ENCODE measurements around the gene SHOC2. TPM values are rescaled to one million over a fixed set of nuclear protein-coding genes. Genes with fewer than 3 reads are reported as not detected.

The SHOC2 gene
- polyA plus RNA-seq, 3 donors from 2014 or later, result 52.6 to 68.8 (median 52.8) TPM

GRCh38 chr10:110967645-110968044 is 48.2 kb downstream of the SHOC2 start:
- Mint-ChIP-seq H3K27me3 (ENCODE audit: low read depth in 3 of 3) (no peaks in the 10 kb centered on the region), H3K9me3 (no peaks in the 10 kb centered on the region), H3K36me3 (peaks cover 0 to 6% (median 5%) of the 10 kb centered on the region in 3 donors), H3K4me1 (peaks cover 52 to 87% of the 10 kb centered on the region in 2 donors), H3K27ac (no peak overlapping the region), H3K4me3 (no peak overlapping the region)
- no peak for DNase-seq

- no peaks in the 10 kb centered on the region for H3K27me3 Mint-ChIP-seq (ENCODE audit: low read depth in 3 of 3)
- H3K27ac Mint-ChIP-seq, result peak overlapping the region in 1 of 6 donors; percentile 8
- no peak overlapping the region for H3K4me3 Mint-ChIP-seq
- no peaks in the 10 kb centered on the region for H3K9me3 Mint-ChIP-seq
- H3K4me1 Mint-ChIP-seq, result peaks cover 51 to 87% of the 10 kb centered on the region in 2 donors
- no peak for DNase-seq
- H3K36me3 Mint-ChIP-seq, result peaks cover 0 to 4% (median 3%) of the 10 kb centered on the region in 3 donors
These were observed 49.8 kb downstream of the SHOC2 start for GRCh38 chr10:110969183-110969582.

GRCh38 chr10:110971638-110972037 is 52.2 kb downstream of the SHOC2 start:
- no peak overlapping the region for H3K27ac Mint-ChIP-seq
- H3K27me3 Mint-ChIP-seq (ENCODE audit: low read depth in 3 of 3), result no peaks in the 10 kb centered on the region
- H3K9me3 Mint-ChIP-seq, result no peaks in the 10 kb centered on the region
- H3K4me1 Mint-ChIP-seq, result peaks cover 51 to 67% of the 10 kb centered on the region in 2 donors
- peak overlapping the region in 1 of 5 donors; percentile 14 for H3K4me3 Mint-ChIP-seq
- peaks cover 0 to 3% (median 0%) of the 10 kb centered on the region in 3 donors for H3K36me3 Mint-ChIP-seq
- DNase-seq, result no peak

GRCh38 chr10:110972231-110973134 is 53.1 kb downstream of the SHOC2 start:
- Mint-ChIP-seq H3K9me3 (no peaks in the 10 kb centered on the region), H3K27me3 (ENCODE audit: low read depth in 3 of 3) (no peaks in the 10 kb centered on the region), H3K27ac (peak overlapping the region in 1 of 6 donors; percentile 66), H3K36me3 (peaks cover 0 to 4% (median 0%) of the 10 kb centered on the region in 3 donors), H3K4me3 (no peak overlapping the region), H3K4me1 (peaks cover 50 to 67% of the 10 kb centered on the region in 2 donors)
- no peak for DNase-seq

DNA sequence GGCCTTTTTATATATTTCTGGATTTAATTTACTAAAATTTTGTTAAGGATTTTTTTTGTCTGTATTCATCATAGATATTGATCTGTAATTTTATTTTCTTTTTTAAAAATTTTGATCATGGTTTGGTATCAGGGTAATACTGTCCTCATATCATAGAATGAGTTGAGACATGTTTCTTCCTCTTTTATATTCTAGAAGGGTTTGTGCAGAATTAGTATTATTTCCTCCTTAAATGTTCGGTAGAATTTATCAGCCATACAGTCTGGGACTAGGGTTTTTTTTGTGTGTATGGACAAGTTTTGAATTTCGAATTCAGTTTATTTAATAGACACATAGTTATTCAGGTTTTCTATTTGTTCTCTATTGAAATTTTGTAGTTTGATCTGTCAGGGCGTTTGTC is 54.0 kb downstream of the SHOC2 start:
- peaks cover 0 to 4% (median 0%) of the 10 kb centered on the region in 3 donors for H3K36me3 Mint-ChIP-seq
- no peak for DNase-seq
- peak overlapping the region in 1 of 6 donors; percentile 4 for H3K27ac Mint-ChIP-seq
- H3K4me1 Mint-ChIP-seq, result peaks cover 53 to 68% of the 10 kb centered on the region in 2 donors
- H3K27me3 Mint-ChIP-seq (ENCODE audit: low read depth in 3 of 3), result no peaks in the 10 kb centered on the region
- H3K4me3 Mint-ChIP-seq, result no peak overlapping the region
- H3K9me3 Mint-ChIP-seq, result no peaks in the 10 kb centered on the region

GRCh38 chr10:110976577-110976976 is 57.2 kb downstream of the SHOC2 start:
- Mint-ChIP-seq H3K27me3 (ENCODE audit: low read depth in 3 of 3) (peaks cover 0 to 2% (median 2%) of the 10 kb centered on the region in 3 donors), H3K4me3 (no peak overlapping the region), H3K36me3 (peaks cover 0 to 7% (median 4%) of the 10 kb centered on the region in 3 donors), H3K4me1 (peaks cover 61 to 75% of the 10 kb centered on the region in 2 donors), H3K9me3 (no peaks in the 10 kb centered on the region), H3K27ac (no peak overlapping the region)
- DNase-seq, result no peak

DNA sequence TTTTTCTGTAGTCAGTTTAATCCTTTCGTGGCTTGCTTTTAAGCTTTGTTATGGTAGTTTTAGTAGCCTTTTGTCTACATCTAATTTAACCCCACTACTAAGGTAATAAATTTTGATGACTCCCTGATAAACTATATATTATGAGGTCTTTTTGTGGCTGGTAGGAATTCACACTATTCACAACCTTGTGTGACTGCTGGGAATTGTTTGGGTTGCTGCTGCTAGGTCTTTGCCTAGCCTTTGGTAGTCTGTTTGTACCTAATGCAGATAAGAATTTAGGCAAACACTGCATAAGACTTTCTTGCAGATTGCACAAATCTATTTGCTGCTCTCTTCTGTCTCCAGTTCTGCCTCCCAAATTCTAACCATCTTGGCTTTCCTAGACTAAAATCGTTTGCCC is 58.3 kb downstream of the SHOC2 start:
- no peak for DNase-seq
- peaks cover 0 to 7% (median 4%) of the 10 kb centered on the region in 3 donors for H3K36me3 Mint-ChIP-seq
- H3K27ac Mint-ChIP-seq, result no peak overlapping the region
- H3K4me3 Mint-ChIP-seq, result no peak overlapping the region
- no peaks in the 10 kb centered on the region for H3K9me3 Mint-ChIP-seq
- H3K4me1 Mint-ChIP-seq, result peaks cover 56 to 69% of the 10 kb centered on the region in 2 donors
- H3K27me3 Mint-ChIP-seq (ENCODE audit: low read depth in 3 of 3), result peaks cover 0 to 2% (median 2%) of the 10 kb centered on the region in 3 donors

DNA sequence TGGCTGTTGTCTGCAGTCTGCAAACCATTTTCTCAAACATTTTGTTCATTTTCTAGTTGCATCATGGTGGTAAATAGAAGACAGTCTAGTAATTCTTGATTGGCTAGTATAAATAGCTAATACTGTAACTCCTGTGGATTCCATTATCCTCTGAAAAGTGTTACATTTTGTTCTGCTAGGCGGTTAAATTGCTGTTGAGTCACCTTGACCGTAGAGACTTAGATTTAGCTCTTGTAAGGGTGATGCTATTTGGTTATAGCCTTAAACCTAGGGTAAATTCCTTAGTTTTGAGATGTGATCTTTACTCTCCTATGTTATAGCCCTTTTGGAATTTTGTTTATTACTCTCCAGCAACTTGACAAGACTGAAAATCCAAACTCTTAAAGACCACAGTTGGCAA is 58.8 kb downstream of the SHOC2 start:
- DNase-seq, result no peak
- Mint-ChIP-seq H3K27ac (no peak overlapping the region), H3K4me1 (peaks cover 55 to 70% of the 10 kb centered on the region in 2 donors), H3K36me3 (peaks cover 1 to 7% (median 4%) of the 10 kb centered on the region in 3 donors), H3K9me3 (no peaks in the 10 kb centered on the region), H3K27me3 (ENCODE audit: low read depth in 3 of 3) (peaks cover 0 to 4% (median 2%) of the 10 kb centered on the region in 3 donors), H3K4me3 (no peak overlapping the region)

DNA sequence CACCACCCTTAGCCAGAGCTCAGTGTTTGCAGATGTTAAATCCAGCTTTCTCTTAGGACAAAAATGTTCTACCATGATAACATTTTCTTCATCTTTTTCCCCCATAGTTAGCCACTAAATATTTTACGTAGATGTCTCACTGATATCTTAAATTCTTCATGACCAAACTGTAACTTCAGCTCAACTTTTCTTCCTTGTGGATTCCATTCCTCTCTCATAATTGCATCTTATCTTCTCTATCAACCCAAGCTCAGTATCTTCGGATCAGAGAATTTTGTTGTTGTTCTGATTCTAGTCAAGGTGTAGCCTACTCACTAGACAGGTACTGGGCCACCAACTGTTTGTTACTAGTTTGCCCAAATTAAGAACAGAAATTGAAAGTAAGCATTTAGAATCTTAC is 60.2 kb downstream of the SHOC2 start:
- H3K4me3 Mint-ChIP-seq, result no peak overlapping the region
- peaks cover 3 to 7% (median 4%) of the 10 kb centered on the region in 3 donors for H3K36me3 Mint-ChIP-seq
- peaks cover 0 to 4% (median 2%) of the 10 kb centered on the region in 3 donors for H3K27me3 Mint-ChIP-seq (ENCODE audit: low read depth in 3 of 3)
- peaks cover 52 to 75% of the 10 kb centered on the region in 2 donors for H3K4me1 Mint-ChIP-seq
- no peak for DNase-seq
- H3K9me3 Mint-ChIP-seq, result no peaks in the 10 kb centered on the region
- H3K27ac Mint-ChIP-seq, result peak overlapping the region in 5 of 6 donors; percentile 2 to 70 (median 27)

- peak overlapping the region in 1 of 5 donors; percentile 49 for H3K4me3 Mint-ChIP-seq
- H3K27ac Mint-ChIP-seq, result peak overlapping the region in 4 of 6 donors; percentile 5 to 82 (median 72)
- H3K36me3 Mint-ChIP-seq, result peaks cover 3 to 7% (median 4%) of the 10 kb centered on the region in 3 donors
- no peak for DNase-seq
- no peaks in the 10 kb centered on the region for H3K9me3 Mint-ChIP-seq
- peaks cover 0 to 4% (median 2%) of the 10 kb centered on the region in 3 donors for H3K27me3 Mint-ChIP-seq (ENCODE audit: low read depth in 3 of 3)
- peaks cover 50 to 87% of the 10 kb centered on the region in 2 donors for H3K4me1 Mint-ChIP-seq
These were observed 61.4 kb downstream of the SHOC2 start for GRCh38 chr10:110980807-110981206.

DNA sequence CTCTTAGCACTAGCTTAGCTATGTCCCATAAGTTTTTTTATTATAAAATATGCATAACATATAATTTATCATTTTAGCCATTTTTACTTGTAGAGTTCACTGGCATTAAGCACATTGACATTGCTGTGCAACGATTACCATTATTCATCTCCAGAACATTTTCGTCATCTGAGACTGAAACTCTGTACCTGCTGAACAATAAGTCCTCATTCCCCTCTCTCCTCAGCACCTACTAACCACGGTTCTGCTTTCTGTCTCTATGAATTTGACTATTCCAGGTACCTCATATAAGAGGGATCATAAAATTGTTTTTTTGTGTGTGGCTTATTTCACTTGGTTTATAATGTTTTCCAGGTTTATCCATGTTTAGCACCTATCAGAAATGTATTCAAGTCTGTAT is 64.1 kb downstream of the SHOC2 start:
- Mint-ChIP-seq H3K4me3 (no peak overlapping the region), H3K36me3 (peaks cover 0 to 7% (median 7%) of the 10 kb centered on the region in 3 donors), H3K27ac (peak overlapping the region in 1 of 6 donors; percentile 54), H3K4me1 (peaks cover 36 to 73% of the 10 kb centered on the region in 2 donors), H3K9me3 (no peaks in the 10 kb centered on the region), H3K27me3 (ENCODE audit: low read depth in 3 of 3) (peaks cover 0 to 4% (median 4%) of the 10 kb centered on the region in 3 donors)
- DNase-seq, result no peak

DNA sequence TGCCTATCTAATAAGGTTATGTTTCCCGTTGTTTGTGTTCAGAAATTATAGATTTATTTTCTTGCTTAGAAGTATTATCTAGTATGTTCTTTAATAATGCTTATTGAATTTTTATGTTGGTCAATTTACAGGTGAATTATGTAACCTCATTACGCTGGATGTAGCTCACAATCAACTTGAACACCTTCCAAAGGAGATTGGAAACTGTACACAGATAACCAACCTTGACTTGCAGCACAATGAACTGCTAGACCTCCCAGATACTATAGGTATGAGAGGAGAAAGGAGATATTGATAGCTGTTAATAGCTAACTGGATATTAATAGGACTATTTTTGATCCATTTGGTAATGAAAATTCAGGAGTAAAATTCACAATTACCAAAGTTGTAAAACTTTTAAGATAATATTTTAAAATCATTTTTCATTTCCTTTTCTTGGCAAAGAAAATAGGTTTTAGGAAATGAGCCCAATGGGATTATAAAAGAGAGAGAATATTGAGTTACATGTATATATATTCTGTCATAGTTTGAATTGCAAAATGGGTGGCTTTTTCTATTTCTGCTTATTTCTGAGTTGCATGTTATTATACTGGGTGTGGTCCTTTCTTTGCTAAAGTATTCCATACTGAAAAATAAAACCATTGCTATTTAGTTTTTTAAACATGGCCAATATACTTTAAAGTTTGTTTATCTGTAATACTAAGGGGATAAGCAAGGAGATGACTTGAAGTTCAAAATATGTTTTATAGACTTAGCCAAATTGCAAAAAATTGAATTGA is 66.3 kb downstream of the SHOC2 start:
- peaks cover 16 to 68% of the 10 kb centered on the region in 2 donors for H3K4me1 Mint-ChIP-seq
- H3K27ac Mint-ChIP-seq, result no peak overlapping the region

DNA sequence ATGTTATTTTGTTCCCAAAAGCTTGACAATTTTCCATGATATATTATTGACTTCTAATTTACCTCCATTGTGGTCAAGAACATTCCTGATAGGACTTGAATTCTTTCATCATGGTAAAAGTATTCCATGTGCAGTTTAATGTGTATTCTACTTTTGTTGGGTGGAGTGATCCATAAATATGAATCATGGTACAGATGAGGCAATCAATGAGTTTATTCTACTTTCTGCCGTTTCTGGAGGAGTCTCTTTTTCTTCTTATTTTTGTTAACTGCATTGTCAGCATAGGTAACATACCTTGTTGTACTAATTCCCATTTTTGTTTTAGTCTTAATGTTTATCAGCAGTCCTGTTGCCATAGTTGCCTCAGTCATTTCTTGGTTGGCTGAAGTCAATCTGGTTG is 69.6 kb downstream of the SHOC2 start:
- H3K4me3 Mint-ChIP-seq, result no peak overlapping the region
- peaks cover 0 to 2% (median 0%) of the 10 kb centered on the region in 3 donors for H3K27me3 Mint-ChIP-seq (ENCODE audit: low read depth in 3 of 3)
- H3K9me3 Mint-ChIP-seq, result no peaks in the 10 kb centered on the region
- peaks cover 29 to 76% of the 10 kb centered on the region in 2 donors for H3K4me1 Mint-ChIP-seq
- DNase-seq, result no peak
- no peak overlapping the region for H3K27ac Mint-ChIP-seq
- peaks cover 3 to 20% (median 4%) of the 10 kb centered on the region in 3 donors for H3K36me3 Mint-ChIP-seq

More for the DNA sequence above, 66.3 kb downstream of the SHOC2 start:
- Mint-ChIP-seq H3K27me3 (ENCODE audit: low read depth in 3 of 3) (peaks cover 0 to 4% (median 2%) of the 10 kb centered on the region in 3 donors), H3K36me3 (peaks cover 3 to 21% (median 4%) of the 10 kb centered on the region in 3 donors), H3K4me3 (no peak overlapping the region), H3K9me3 (no peaks in the 10 kb centered on the region)
- no peak for DNase-seq
